ENCODE results near the gene TTF2. TPM values are rescaled to one million over a fixed set of nuclear protein-coding genes. Genes with fewer than 3 reads are reported as not detected.
A peak's percentile ranks its signal among the peaks of the same experiment; 100 is the strongest.
"Not testable (repeated sequence)": the region's sequence is repeated elsewhere in the genome, so short reads cannot be mapped to it uniquely, and the experiment has no call there.

TTF2 gene
- total and polyA plus RNA-seq, 9 of the 15 experiments (the other 6 are each of a cell fraction or from before 2014, with no cell fraction given): 9.4 to 71.1 (median 42.1) TPM

- in situ Hi-C loops (cut with MboI); H3K4me3 ChIP-seq; H4K20me1 ChIP-seq (replicated peaks; ENCODE audit: control insufficient read depth, insufficient read depth, low read length); FAIRE-seq; H3K79me2 ChIP-seq (ENCODE audit: control insufficient read depth, insufficient read depth, low read length); H2AFZ ChIP-seq (ENCODE audit: low read depth, low read length); H3K4me2 ChIP-seq (ENCODE audit: insufficient read depth, low read length); H3K9ac ChIP-seq (ENCODE audit: insufficient read depth in 1 of 2, low read depth in 2 of 2, low read length in 2 of 2); intact Hi-C loops (cut with micrococcal nuclease); CTCF ChIA-PET (ENCODE audit: low intra/inter-chr PET ratio); H3K9me3 ChIP-seq (replicated peaks; ENCODE audit: control insufficient read depth, insufficient read depth, low read depth, low read length); DNase-seq (ENCODE audit: extremely low read depth in 1 of 4, low spot score in 3 of 4); ATAC-seq; H3K4me1 ChIP-seq (replicated peaks in 1 of 2; ENCODE audit: control insufficient read depth in 2 of 2, insufficient read depth in 2 of 2, low read length in 2 of 2); H3K9me1 ChIP-seq (ENCODE audit: control insufficient read depth, insufficient read depth, low read length); H3K27ac ChIP-seq (ENCODE audit: extremely low read depth, low read depth, low read length); H3K27me3 ChIP-seq (ENCODE audit: control insufficient read depth in 2 of 2, insufficient read depth in 2 of 2, low read length in 2 of 2): not testable (repeated sequence)
- BruUV-seq (replicated peaks): TSS peak; percentile 32
- 92% methylated on average over 3 of the region's 3 CpGs for WGBS (ENCODE audit: insufficient coverage, low coverage, missing lambda C conversion rate)
- H3K36me3 ChIP-seq (ENCODE audit: control insufficient read depth, insufficient read depth, low read length): peaks cover 82% of the 10 kb centered on the region
- peak; percentile 85 for TF ChIP-seq ZNF121 (CRISPR knock-in tag; conservative IDR thresholded peaks at IDR 0.05)
- POLR2A ChIA-PET: interaction anchor here (0.6 to 3.3 kb wide), 6 partner anchors 8 to 455 kb away, joined by 3 to 16 read pairs (median 4); no protein-coding TSS in a partner anchor
Observed at GRCh38 chr1:117101858-117102257, 41.7 kb downstream of the TTF2 start.

GRCh38 chr1:117104986-117105385 lies 44.9 kb downstream of the TTF2 start:
- intact Hi-C loops (cut with micrococcal nuclease) (no loop called here), in situ Hi-C loops (cut with MboI) (no loop called here)
- ATAC-seq (no peak), DNase-seq (ENCODE audit: extremely low read depth in 1 of 4, low spot score in 3 of 4) (no peak), FAIRE-seq (no peak)
- TF ChIP-seq ZKSCAN8 (CRISPR knock-in tag; IDR thresholded peaks at IDR 0.05): no peak
- TF ChIP-seq BRF1 (IDR thresholded peaks at IDR 0.05; ENCODE audit: borderline replicate concordance, extremely low read depth, insufficient read length): no peak
- TF ChIP-seq CHD1 (IDR thresholded peaks at IDR 0.05; ENCODE audit: low read length): no peak
- TF ChIP-seq VEZF1 (CRISPR knock-in tag; IDR thresholded peaks at IDR 0.05): no peak
- no peak for TF ChIP-seq ZC3H4 (CRISPR knock-in tag; IDR thresholded peaks at IDR 0.05; ENCODE audit: borderline replicate concordance)
- no peak for TF ChIP-seq NCOR1 (IDR thresholded peaks at IDR 0.05)
- no peak for TF ChIP-seq SNAPC5 (CRISPR knock-in tag; IDR thresholded peaks at IDR 0.05)
- no peak for TF ChIP-seq CBFB (CRISPR knock-in tag; IDR thresholded peaks at IDR 0.05)
- no peak for TF ChIP-seq NR2C2 (CRISPR knock-in tag; IDR thresholded peaks at IDR 0.05)
- TF ChIP-seq NR2C2 (tag; IDR thresholded peaks at IDR 0.05): no peak
- TF ChIP-seq ZNF184 (CRISPR knock-in tag; IDR thresholded peaks at IDR 0.05): no peak
- TF ChIP-seq TOE1 (IDR thresholded peaks at IDR 0.05; ENCODE audit: borderline replicate concordance): no peak
- no peak for TF ChIP-seq TOE1 (CRISPR knock-in tag; IDR thresholded peaks at IDR 0.05; ENCODE audit: borderline replicate concordance, low read depth)
- no peak for TF ChIP-seq IRF9 (tag; IDR thresholded peaks at IDR 0.05)
- no peaks in the 10 kb centered on the region for H3K9me1 ChIP-seq (ENCODE audit: control insufficient read depth, insufficient read depth, low read length)
- 92% methylated on average over 3 of the region's 3 CpGs for WGBS (ENCODE audit: insufficient coverage, low coverage, missing lambda C conversion rate)
- no peak overlapping the region for H3K9ac ChIP-seq (ENCODE audit: insufficient read depth in 1 of 2, low read depth in 2 of 2, low read length in 2 of 2)
- H3K4me2 ChIP-seq (ENCODE audit: insufficient read depth, low read length): no peak overlapping the region
- H3K36me3 ChIP-seq (ENCODE audit: control insufficient read depth, insufficient read depth, low read length): peaks cover 51% of the 10 kb centered on the region
- H3K79me2 ChIP-seq (ENCODE audit: control insufficient read depth, insufficient read depth, low read length): no peaks in the 10 kb centered on the region
- CTCF ChIA-PET (ENCODE audit: low intra/inter-chr PET ratio): no interaction called here
- POLR2A ChIA-PET: interaction anchor here (3.3 kb wide), 1 partner anchor 11 kb away, joined by 16 read pairs; no protein-coding TSS in a partner anchor
- no peaks in the 10 kb centered on the region for H3K27me3 ChIP-seq (ENCODE audit: control insufficient read depth in 2 of 2, insufficient read depth in 2 of 2, low read length in 2 of 2)
- H3K4me1 ChIP-seq (replicated peaks in 1 of 2; ENCODE audit: control insufficient read depth in 2 of 2, insufficient read depth in 2 of 2, low read length in 2 of 2): no peaks in the 10 kb centered on the region
- BruUV-seq (replicated peaks): no TSS peak
- H3K4me3 ChIP-seq: no peak overlapping the region
- H3K27ac ChIP-seq (ENCODE audit: extremely low read depth, low read depth, low read length): no peak overlapping the region
- 0 out of 2 replicates have a peak, but pooled peaks cover 2% of the 10 kb centered on the region for H3K9me3 ChIP-seq (replicated peaks; ENCODE audit: control insufficient read depth, insufficient read depth, low read depth, low read length)
- no peaks in the 10 kb centered on the region for H4K20me1 ChIP-seq (replicated peaks; ENCODE audit: control insufficient read depth, insufficient read depth, low read length)
- no peak overlapping the region for H2AFZ ChIP-seq (ENCODE audit: low read depth, low read length)

Data from K562 (cell line).